Esophagus muscularis mucosa (tissue), 4 donors: ENCODE data around the gene MYF6. TPM values are rescaled to one million over a fixed set of nuclear protein-coding genes. Genes with fewer than 3 reads are reported as not detected.

ENCODE experiments used
- DNase-seq: peaks from one replicate; pipeline ENCODE4 v3.0.0-alpha.2; 2017; ENCODE audit errors: extremely low spot score
- H3K27ac ChIP-seq, 4 donors: fragments of 200-600 bp; sonication (generic); replicated peaks in 1 of 4; 1 replicate in 3 of 4; 2 replicates in 1 of 4; pipeline ENCODE4 v1.5.1; 2016 to 2019; ENCODE audit warnings: mild to moderate bottlenecking in 1 of 4
- H3K27me3 ChIP-seq, 4 donors: fragments of 200-600 bp; sonication (generic); one replicate each; pipeline versions ENCODE4 v1.5.1 to v1.6.0; 2016 to 2019
- H3K36me3 ChIP-seq, 4 donors: fragments of 200-600 bp; sonication (generic); one replicate each; pipeline ENCODE4 v1.5.1; 2016 to 2019
- H3K4me1 ChIP-seq, 4 donors: fragments of 200-600 bp; sonication (generic); one replicate each; pipeline ENCODE4 v1.5.1; 2016 to 2019
- H3K4me3 ChIP-seq, 4 donors: fragments of 200-600 bp; sonication (generic); 1 replicate in 2 of 4; 2 replicates in 2 of 4; pipeline ENCODE4 v1.5.1; 2016 to 2019; ENCODE audit warnings: mild to moderate bottlenecking in 4 of 4, moderate library complexity in 1 of 4
- H3K9me3 ChIP-seq, 4 donors: fragments of 200-600 bp; sonication (generic); 1 replicate in 3 of 4; 2 replicates in 1 of 4; pipeline ENCODE4 v1.5.1; 2016 to 2019
- EP300 ChIP-seq: sonication (generic); formaldehyde crosslinking; IDR thresholded peaks from one replicate; pipeline ENCODE4 v1.6.1; 2017; ENCODE audit warnings: antibody characterized with exemption
- POLR2A ChIP-seq: fragments of 450-650 bp; IDR thresholded peaks from one replicate; pipeline ENCODE4 v1.6.1; 2017; ENCODE audit warnings: antibody characterized with exemption, moderate library complexity, mild to moderate bottlenecking, low read depth
- POLR2AphosphoS5 ChIP-seq, 2 donors: sonication (generic); formaldehyde crosslinking; IDR thresholded peaks; one replicate each; pipeline ENCODE4 v1.6.1; 2017; ENCODE audit warnings: antibody characterized with exemption in 2 of 2
- WGBS: methylation state at CpG from one replicate; pipeline ENCODE4 v1.1.5; 2018; 5-methylcytosine and 5-hydroxymethylcytosine counted together
- intact Hi-C: fragments of 100-400 bp; cut with DNase I; formaldehyde crosslinking; loops from one replicate; pipeline ENCODE4 v1.15.1; 2023
- total RNA-seq, 4 donors: library from RNA; depleted of rRNA; stranded (reverse); fragments of >200 nt; gene quantifications; one replicate each; pipeline versions ENCODE4 v1.1.0 to v1.2.1, GENCODE V29; 2016
- TF ChIP-seq, protein P1 (sequence below), 3 experiments: fragments of 200-600 bp in 2 of 3; fragments of 450-650 bp in 1 of 3; sonication (generic) in 2 of 3; IDR thresholded peaks; one replicate each; pipeline ENCODE4 v1.5.1; 2017 to 2019; ENCODE audit warnings: antibody characterized with exemption in 3 of 3, mild to moderate bottlenecking in 2 of 3, moderate library complexity in 1 of 3

MYF6 gene
- total RNA-seq, 4 donors from 2014 or later = 0.29 TPM; not detected in 3

GRCh38 chr12:80716696-80717469 lies 9.4 kb downstream of the MYF6 start, which contains the start of gene MYF5:
Gene MYF5, plus strand, starts transcription at chr12:80716912. Its CDS starts 152 bp downstream, at chr12:80717064.
- H3K36me3 ChIP-seq = no peaks in the 10 kb centered on the region
- H3K27ac ChIP-seq = no peak within 1 kb of the TSS
- H3K9me3 ChIP-seq = no peaks in the 10 kb centered on the region
- WGBS = 55% methylated on average over 10 of the region's 45 CpGs
- DNase-seq = no peak
- intact Hi-C loops = no loop called here
- H3K4me3 ChIP-seq = no peak within 1 kb of the TSS
- H3K4me1 ChIP-seq = no peaks in the 10 kb centered on the region
- H3K27me3 ChIP-seq = peaks cover 0 to 10% (median 0%) of the 10 kb centered on the region in 4 donors
- TF ChIP-seq POLR2A (no peak), POLR2AphosphoS5 (IDR thresholded peaks at IDR 0.05) (no peak), EP300 (no peak)
- TF ChIP-seq, protein P1, sequence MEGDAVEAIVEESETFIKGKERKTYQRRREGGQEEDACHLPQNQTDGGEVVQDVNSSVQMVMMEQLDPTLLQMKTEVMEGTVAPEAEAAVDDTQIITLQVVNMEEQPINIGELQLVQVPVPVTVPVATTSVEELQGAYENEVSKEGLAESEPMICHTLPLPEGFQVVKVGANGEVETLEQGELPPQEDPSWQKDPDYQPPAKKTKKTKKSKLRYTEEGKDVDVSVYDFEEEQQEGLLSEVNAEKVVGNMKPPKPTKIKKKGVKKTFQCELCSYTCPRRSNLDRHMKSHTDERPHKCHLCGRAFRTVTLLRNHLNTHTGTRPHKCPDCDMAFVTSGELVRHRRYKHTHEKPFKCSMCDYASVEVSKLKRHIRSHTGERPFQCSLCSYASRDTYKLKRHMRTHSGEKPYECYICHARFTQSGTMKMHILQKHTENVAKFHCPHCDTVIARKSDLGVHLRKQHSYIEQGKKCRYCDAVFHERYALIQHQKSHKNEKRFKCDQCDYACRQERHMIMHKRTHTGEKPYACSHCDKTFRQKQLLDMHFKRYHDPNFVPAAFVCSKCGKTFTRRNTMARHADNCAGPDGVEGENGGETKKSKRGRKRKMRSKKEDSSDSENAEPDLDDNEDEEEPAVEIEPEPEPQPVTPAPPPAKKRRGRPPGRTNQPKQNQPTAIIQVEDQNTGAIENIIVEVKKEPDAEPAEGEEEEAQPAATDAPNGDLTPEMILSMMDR (IDR thresholded peaks at IDR 0.05) = no peak

DNA sequence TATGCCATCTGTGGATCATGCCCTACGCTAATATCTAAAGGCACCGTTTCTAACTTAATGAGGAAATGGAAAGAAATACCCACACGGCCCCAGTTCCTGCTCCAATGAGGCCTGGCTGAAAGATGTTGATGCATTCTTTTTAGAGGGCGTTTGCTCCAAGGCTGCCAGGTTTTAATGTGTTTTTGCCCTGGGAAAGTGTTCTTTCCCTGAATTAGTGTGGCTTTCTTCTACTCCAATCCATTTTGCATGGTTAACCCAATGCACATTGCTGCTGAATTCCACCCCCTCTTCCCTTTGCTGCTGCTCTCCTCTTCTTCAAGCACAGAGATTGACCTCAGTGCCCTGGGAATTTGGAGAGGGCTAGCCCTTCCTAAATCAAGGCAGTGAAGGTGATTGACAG lies 10.4 kb downstream of the MYF6 start:
- Histone ChIP-seq H3K36me3 (no peaks in the 10 kb centered on the region), H3K27me3 (peaks cover 0 to 10% (median 0%) of the 10 kb centered on the region in 4 donors), H3K4me3 (no peak overlapping the region), H3K4me1 (no peaks in the 10 kb centered on the region), H3K27ac (no peak overlapping the region), H3K9me3 (no peaks in the 10 kb centered on the region)
- intact Hi-C loops = no loop called here
- TF ChIP-seq EP300 (no peak), POLR2AphosphoS5 (IDR thresholded peaks at IDR 0.05) (no peak), POLR2A (no peak)
- TF ChIP-seq, protein P1 (IDR thresholded peaks at IDR 0.05) = no peak
- DNase-seq = no peak
- WGBS = 85% methylated on average over 4 of the region's 4 CpGs

DNA sequence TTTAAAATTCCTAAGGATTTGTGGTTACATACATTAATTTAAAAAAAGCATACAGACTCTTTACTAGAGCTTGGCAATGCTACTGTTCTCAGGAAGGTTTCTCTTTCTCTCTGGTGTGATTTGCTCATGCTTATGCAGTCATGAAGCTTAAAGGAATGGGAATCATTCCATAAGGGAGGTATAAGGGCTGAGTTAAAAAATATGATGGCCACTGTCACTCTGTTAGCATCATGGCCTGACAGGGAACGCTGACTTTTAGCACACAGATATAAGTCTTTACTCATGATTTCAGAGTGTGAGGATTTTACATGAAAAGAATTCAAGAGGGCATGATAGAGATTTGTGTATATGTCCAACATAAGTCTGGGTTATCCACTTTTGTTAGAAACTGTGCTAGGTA lies 13.1 kb downstream of the MYF6 start:
- no peak for DNase-seq
- no peak overlapping the region for H3K4me3 ChIP-seq
- no peaks in the 10 kb centered on the region for H3K9me3 ChIP-seq
- intact Hi-C loops = no loop called here
- H3K27me3 ChIP-seq = peaks cover 0 to 10% (median 0%) of the 10 kb centered on the region in 4 donors
- H3K27ac ChIP-seq = no peak overlapping the region
- no peaks in the 10 kb centered on the region for H3K4me1 ChIP-seq
- H3K36me3 ChIP-seq = no peaks in the 10 kb centered on the region
- no peak for TF ChIP-seq EP300
- TF ChIP-seq, protein P1 (IDR thresholded peaks at IDR 0.05) = no peak
- no peak for TF ChIP-seq POLR2A
- no peak for TF ChIP-seq POLR2AphosphoS5 (IDR thresholded peaks at IDR 0.05)
- WGBS = 86% methylated on average over 1 of the region's 1 CpG

GRCh38 chr12:80721326-80721725 lies 13.9 kb downstream of the MYF6 start:
- H3K4me3 ChIP-seq = no peak overlapping the region
- TF ChIP-seq, protein P1 (IDR thresholded peaks at IDR 0.05) = no peak
- H3K4me1 ChIP-seq = no peaks in the 10 kb centered on the region
- no peaks in the 10 kb centered on the region for H3K36me3 ChIP-seq
- intact Hi-C loops = no loop called here
- no peak overlapping the region for H3K27ac ChIP-seq
- peaks cover 0 to 10% (median 0%) of the 10 kb centered on the region in 4 donors for H3K27me3 ChIP-seq
- no peak for DNase-seq
- no peaks in the 10 kb centered on the region for H3K9me3 ChIP-seq
- 78% methylated on average over 3 of the region's 3 CpGs for WGBS
